Stimulated activated CD4-positive, alpha-beta T cell treated with anti-CD3 and anti-CD28 coated beads, Interleukin-2, amount 100 ng/mL, for 24 hours (primary cell): ENCODE measurements around the gene LPIN1.

ENCODE experiments used
- DNase-seq, 2 donors: peaks; one replicate each; pipeline ENCODE4 v3.0.0-alpha.2; 2020

Gene LPIN1

GRCh38 chr2:11872247-11872947 is 126.0 kb downstream of the LPIN1 start:
- DNase-seq = peak in 1 of 2 donors; percentile 9

- peak in 1 of 2 donors; percentile 15 for DNase-seq
Observed at GRCh38 chr2:11872948-11873269, 126.5 kb downstream of the LPIN1 start.

GRCh38 chr2:11873356-11874154 is 127.1 kb downstream of the LPIN1 start:
- DNase-seq = peak in 1 of 2 donors; percentile 6

- DNase-seq = peak in 1 of 2 donors; percentile 9
Observed at GRCh38 chr2:11874861-11875260, 128.4 kb downstream of the LPIN1 start.

- no peak for DNase-seq
Observed at GRCh38 chr2:11875481-11875880, 129.0 kb downstream of the LPIN1 start.

- peak in 1 of 2 donors; percentile 15 for DNase-seq
Observed at GRCh38 chr2:11876436-11876835, 130.0 kb downstream of the LPIN1 start.

- DNase-seq = peak in 1 of 2 donors; percentile 14
Observed at GRCh38 chr2:11876889-11877288, 130.5 kb downstream of the LPIN1 start.
